ENCODE measurements around the gene SOHLH1. TPM values are rescaled to one million over a fixed set of nuclear protein-coding genes. Genes with fewer than 3 reads are reported as not detected.

The SOHLH1 gene
- total RNA-seq, 1 donor: not detected

- Histone ChIP-seq H3K27me3 (ENCODE audit: insufficient read depth, low read length) (no peaks in the 10 kb centered on the region), H3K4me3 (ENCODE audit: insufficient read depth, low read length) (no peak overlapping the region), H4K20me1 (ENCODE audit: insufficient read depth, low read length) (no peaks in the 10 kb centered on the region), H3K27ac (ENCODE audit: low read depth, low read length) (no peak overlapping the region), H3K4me2 (ENCODE audit: insufficient read depth, low read length) (no peak overlapping the region), H3K79me2 (ENCODE audit: insufficient read depth, low read length) (no peaks in the 10 kb centered on the region), H2AFZ (ENCODE audit: low read length) (no peak overlapping the region), H3K4me1 (ENCODE audit: insufficient read depth, low read length) (no peaks in the 10 kb centered on the region), H3K36me3 (ENCODE audit: insufficient read depth, low read length) (no peaks in the 10 kb centered on the region), H3K9me3 (ENCODE audit: low read depth, low read length) (no peaks in the 10 kb centered on the region)
- DNase-seq (ENCODE audit: insufficient read length, low spot score, missing footprints): no peak
- no peak for TF ChIP-seq CTCF (IDR thresholded peaks at IDR 0.05; ENCODE audit: extremely low read depth, low read depth, low read length)
Observed at GRCh38 chr9:135695642-135696041, 3.6 kb downstream of the SOHLH1 start.

GRCh38 chr9:135695036-135695435, 4.2 kb downstream of the SOHLH1 start:
- Histone ChIP-seq H3K9me3 (ENCODE audit: low read depth, low read length) (no peaks in the 10 kb centered on the region), H3K4me3 (ENCODE audit: insufficient read depth, low read length) (no peak overlapping the region), H3K4me2 (ENCODE audit: insufficient read depth, low read length) (no peak overlapping the region), H4K20me1 (ENCODE audit: insufficient read depth, low read length) (no peaks in the 10 kb centered on the region), H3K4me1 (ENCODE audit: insufficient read depth, low read length) (no peaks in the 10 kb centered on the region), H3K27ac (ENCODE audit: low read depth, low read length) (no peak overlapping the region), H3K79me2 (ENCODE audit: insufficient read depth, low read length) (no peaks in the 10 kb centered on the region), H3K27me3 (ENCODE audit: insufficient read depth, low read length) (no peaks in the 10 kb centered on the region), H2AFZ (ENCODE audit: low read length) (no peak overlapping the region), H3K36me3 (ENCODE audit: insufficient read depth, low read length) (no peaks in the 10 kb centered on the region)
- no peak for TF ChIP-seq CTCF (IDR thresholded peaks at IDR 0.05; ENCODE audit: extremely low read depth, low read depth, low read length)
- DNase-seq (ENCODE audit: insufficient read length, low spot score, missing footprints): no peak

- TF ChIP-seq CTCF (IDR thresholded peaks at IDR 0.05; ENCODE audit: extremely low read depth, low read depth, low read length): no peak
- H3K4me2 ChIP-seq (ENCODE audit: insufficient read depth, low read length): no peak overlapping the region
Observed at GRCh38 chr9:135694414-135694813, 4.9 kb downstream of the SOHLH1 start.

GRCh38 chr9:135693771-135694170, 5.5 kb downstream of the SOHLH1 start:
- Histone ChIP-seq H2AFZ (ENCODE audit: low read length) (no peak overlapping the region), H3K79me2 (ENCODE audit: insufficient read depth, low read length) (no peaks in the 10 kb centered on the region), H3K27me3 (ENCODE audit: insufficient read depth, low read length) (no peaks in the 10 kb centered on the region), H3K4me1 (ENCODE audit: insufficient read depth, low read length) (no peaks in the 10 kb centered on the region), H3K36me3 (ENCODE audit: insufficient read depth, low read length) (no peaks in the 10 kb centered on the region), H3K27ac (ENCODE audit: low read depth, low read length) (no peak overlapping the region), H3K4me3 (ENCODE audit: insufficient read depth, low read length) (no peak overlapping the region), H4K20me1 (ENCODE audit: insufficient read depth, low read length) (no peaks in the 10 kb centered on the region), H3K4me2 (ENCODE audit: insufficient read depth, low read length) (no peak overlapping the region), H3K9me3 (ENCODE audit: low read depth, low read length) (no peaks in the 10 kb centered on the region)
- no peak for TF ChIP-seq CTCF (IDR thresholded peaks at IDR 0.05; ENCODE audit: extremely low read depth, low read depth, low read length)
- no peak for DNase-seq (ENCODE audit: insufficient read length, low spot score, missing footprints)

More at GRCh38 chr9:135694414-135694813, 4.9 kb downstream of the SOHLH1 start:
- H3K4me1 ChIP-seq (ENCODE audit: insufficient read depth, low read length): no peaks in the 10 kb centered on the region
- H3K27me3 ChIP-seq (ENCODE audit: insufficient read depth, low read length): no peaks in the 10 kb centered on the region
- H3K36me3 ChIP-seq (ENCODE audit: insufficient read depth, low read length): no peaks in the 10 kb centered on the region
- no peaks in the 10 kb centered on the region for H3K9me3 ChIP-seq (ENCODE audit: low read depth, low read length)
- no peak overlapping the region for H2AFZ ChIP-seq (ENCODE audit: low read length)
- H3K27ac ChIP-seq (ENCODE audit: low read depth, low read length): no peak overlapping the region
- no peaks in the 10 kb centered on the region for H3K79me2 ChIP-seq (ENCODE audit: insufficient read depth, low read length)
- no peaks in the 10 kb centered on the region for H4K20me1 ChIP-seq (ENCODE audit: insufficient read depth, low read length)
- H3K4me3 ChIP-seq (ENCODE audit: insufficient read depth, low read length): no peak overlapping the region
- no peak for DNase-seq (ENCODE audit: insufficient read length, low spot score, missing footprints)
